Stimulated activated CD8-positive, alpha-beta memory T cell treated with anti-CD3 and anti-CD28 coated beads, Interleukin-12 subunit alpha, Interleukin-12 subunit beta, amount 100 ng/mL, for 24 hours (primary cell): ENCODE results near the gene XRCC6.
A peak's percentile ranks its signal among the peaks of the same experiment; 100 is the strongest.
"Not testable (repeated sequence)": the region's sequence is repeated elsewhere in the genome, so short reads cannot be mapped to it uniquely, and the experiment has no call there.

Source experiments
- DNase-seq: peaks from one replicate; pipeline ENCODE4 v3.0.0-alpha.2; 2020; ENCODE audit errors: extremely low read depth

XRCC6 gene

GRCh38 chr22:41621099-41621910 is at the start of gene XRCC6:
TSS of gene XRCC6 (plus strand) at chr22:41621295. CDS start at chr22:41622005, 710 bp downstream.
- peak; percentile 98 for DNase-seq

DNA sequence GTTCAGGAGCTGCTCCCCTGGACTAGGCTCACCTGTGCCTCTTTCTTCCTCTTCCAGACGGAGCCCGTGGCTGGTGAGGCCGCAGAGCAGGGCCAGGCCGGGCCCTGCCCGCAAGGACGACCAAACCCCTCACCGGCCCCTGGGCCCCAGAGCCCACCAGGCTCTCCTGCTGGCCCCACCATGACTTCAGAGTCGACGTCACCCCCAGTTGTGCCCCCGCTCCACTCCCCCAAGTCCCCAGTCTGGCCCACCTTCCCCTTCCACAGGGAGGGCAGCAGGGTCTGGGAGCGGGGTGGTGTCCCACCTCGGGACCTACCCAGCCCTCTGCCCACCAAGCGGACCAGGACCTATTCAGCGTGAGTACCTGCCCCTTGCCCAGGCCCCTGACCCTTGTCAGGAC is 49.3 kb upstream of the XRCC6 start:
- DNase-seq: no peak

- DNase-seq: not testable (repeated sequence)
Observed at GRCh38 chr22:41572305-41572704, 48.8 kb upstream of the XRCC6 start.

GRCh38 chr22:41573677-41574076 is 47.4 kb upstream of the XRCC6 start:
- no peak for DNase-seq

- no peak for DNase-seq
Observed at GRCh38 chr22:41574847-41575381, 46.2 kb upstream of the XRCC6 start.

DNA sequence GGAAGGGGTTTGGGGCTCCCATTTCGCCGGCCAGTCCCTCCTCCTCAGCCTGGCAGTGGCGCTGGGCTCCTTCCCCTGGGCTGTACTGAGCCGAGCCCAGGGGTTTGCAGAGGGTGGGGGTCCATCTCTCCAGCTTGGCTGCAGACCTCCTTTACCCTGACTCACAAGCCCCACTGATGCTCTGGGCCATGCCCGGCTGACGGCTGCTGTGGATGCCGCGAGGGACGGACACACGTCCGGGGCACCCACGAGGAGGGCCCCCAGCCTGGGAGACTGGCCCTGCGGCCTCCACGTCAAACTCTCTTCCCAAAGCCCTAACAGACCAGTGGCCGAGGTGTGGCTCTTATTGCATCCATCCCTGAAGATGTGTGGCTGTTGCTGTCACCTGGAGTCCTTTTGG is 45.6 kb upstream of the XRCC6 start:
- DNase-seq: no peak

GRCh38 chr22:41576877-41577276 is 44.2 kb upstream of the XRCC6 start:
- no peak for DNase-seq

- no peak for DNase-seq
Observed at GRCh38 chr22:41578114-41578513, 43.0 kb upstream of the XRCC6 start.

- no peak for DNase-seq
Observed at GRCh38 chr22:41578818-41579217, 42.3 kb upstream of the XRCC6 start.

DNA sequence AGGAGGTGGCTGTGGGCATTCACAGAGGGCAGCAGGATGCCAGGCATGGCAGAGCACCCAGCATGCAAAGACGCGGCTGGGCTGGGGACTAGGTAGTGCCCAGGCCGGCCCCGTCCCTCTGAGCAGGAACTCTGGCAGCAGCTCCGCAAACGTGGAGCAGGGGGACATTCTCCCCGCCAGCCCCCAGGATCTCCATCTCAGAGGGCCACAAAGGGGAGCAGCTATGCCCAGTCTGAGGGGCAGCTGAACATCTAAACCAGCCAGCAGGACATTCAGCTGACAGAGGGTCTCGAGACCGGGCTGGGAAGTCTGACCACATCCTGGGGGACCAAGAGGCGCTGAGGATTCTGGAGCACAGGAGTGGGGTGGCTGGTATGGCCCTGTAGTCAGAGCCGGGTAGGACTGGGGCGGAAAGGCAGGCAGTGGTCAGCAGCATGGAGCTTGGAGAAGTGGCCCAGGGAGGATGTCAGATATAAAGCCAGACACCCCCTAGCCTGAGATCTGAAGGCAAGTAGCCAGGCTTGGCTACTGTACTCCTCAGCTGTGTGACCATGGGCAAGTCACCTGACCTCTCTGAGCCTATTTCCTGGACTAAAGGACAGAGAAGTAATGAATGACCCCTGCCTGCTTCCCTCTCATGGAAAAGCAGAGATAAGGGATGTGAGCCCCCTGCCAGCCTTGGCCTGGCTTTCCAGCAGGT is 41.6 kb upstream of the XRCC6 start:
- no peak for DNase-seq

GRCh38 chr22:41579997-41580355 is 41.1 kb upstream of the XRCC6 start:
- no peak for DNase-seq

GRCh38 chr22:41582694-41583093 is 38.4 kb upstream of the XRCC6 start:
- DNase-seq: no peak

- no peak for DNase-seq
Observed at GRCh38 chr22:41584881-41585280, 36.2 kb upstream of the XRCC6 start.

GRCh38 chr22:41585898-41586297 is 35.2 kb upstream of the XRCC6 start:
- no peak for DNase-seq

- no peak for DNase-seq
Observed at GRCh38 chr22:41587347-41587723, 33.8 kb upstream of the XRCC6 start.

GRCh38 chr22:41589391-41590241 is 31.5 kb upstream of the XRCC6 start, which contains the start of gene PMM1:
TSS of gene PMM1 (minus strand) at chr22:41589840. CDS start at chr22:41589805, 35 bp downstream.
- DNase-seq: peak; percentile 100

DNA sequence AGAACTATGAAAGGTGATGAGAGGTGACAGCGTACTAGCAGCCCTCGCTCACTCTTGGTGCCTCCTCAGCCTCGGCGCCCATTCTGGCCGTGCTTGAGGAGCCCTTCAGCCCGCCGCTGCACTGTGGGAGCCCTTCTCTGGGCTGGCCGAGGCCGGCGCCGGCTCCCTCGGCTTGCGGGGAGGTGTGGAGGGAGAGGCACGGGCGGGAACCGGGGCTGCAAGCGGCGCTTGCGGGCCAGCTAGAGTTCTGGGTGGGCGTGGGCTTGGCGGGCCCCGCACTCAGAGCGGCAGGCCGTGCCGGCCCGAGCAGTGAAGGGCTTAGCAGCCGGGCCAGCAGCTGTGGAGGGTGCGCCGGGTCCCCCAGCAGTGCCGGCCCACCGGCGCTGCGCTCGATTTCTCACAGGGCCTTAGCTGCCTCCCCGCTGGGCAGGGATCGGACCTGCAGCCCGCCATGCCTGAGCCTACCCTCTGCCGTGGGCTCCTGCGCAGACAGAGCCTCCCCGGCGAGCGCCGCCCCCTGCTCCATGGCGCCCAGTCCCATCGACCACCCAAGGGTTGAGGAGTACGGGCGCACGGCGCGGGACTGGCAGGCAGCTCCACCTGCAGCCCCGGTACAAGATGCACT is 27.6 kb upstream of the XRCC6 start:
- not testable (repeated sequence) for DNase-seq

- DNase-seq: no peak
Observed at GRCh38 chr22:41595703-41596102, 25.4 kb upstream of the XRCC6 start.

GRCh38 chr22:41596776-41597634 is 24.1 kb upstream of the XRCC6 start:
- no peak for DNase-seq

DNA sequence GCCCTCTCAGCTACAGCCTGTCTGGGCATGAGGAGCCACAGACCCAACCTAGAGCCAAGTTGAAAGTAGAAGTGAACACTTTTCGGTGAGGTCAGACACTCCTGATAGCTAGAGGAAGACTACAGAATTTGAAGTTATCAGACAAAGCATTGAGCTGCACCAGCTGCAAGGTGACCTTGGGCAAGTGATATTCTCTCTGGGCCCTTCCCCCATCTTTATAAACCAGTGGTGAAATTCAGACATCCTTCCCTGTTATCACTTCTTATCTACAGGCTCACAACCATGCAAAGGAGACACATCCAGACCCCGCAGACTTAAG is 23.5 kb upstream of the XRCC6 start:
- DNase-seq: no peak

- DNase-seq: no peak
Observed at GRCh38 chr22:41598081-41598480, 23.0 kb upstream of the XRCC6 start.
